K562 (cell line): ENCODE data around the gene BAIAP2L2.

Experiments
- CEBPB ChIP-seq: fragments of 450-650 bp; IDR thresholded peaks from 2 replicates; pipeline ENCODE4 v1.6.1; 2016; ENCODE audit warnings: missing genetic modification characterization, missing compliant biosample characterization
- FOXJ2 ChIP-seq: fragments of 200-800 bp; sonication (Bioruptor generic); IDR thresholded peaks from 2 replicates; pipeline ENCODE4 v1.6.1; 2016; ENCODE audit warnings: missing genetic modification characterization, missing compliant biosample characterization

- TF ChIP-seq FOXJ2 (tag) = no peak
- no peak for TF ChIP-seq CEBPB (tag)
Observed at GRCh38 chr22:38087855-38088254, 22.6 kb downstream of the BAIAP2L2 start.
